HG03175 (cell line): ENCODE results near the gene KDM6B.

Source experiments
- ATAC-seq: cut with Tn5 transposase; IDR thresholded peaks from one replicate; pipeline ENCODE4 v1.9.1; 2021; ENCODE audit warnings: mild to moderate bottlenecking, moderate library complexity; ENCODE audit not compliant: unreplicated experiment

KDM6B gene

GRCh38 chr17:7867881-7868329 is 33.9 kb downstream of the KDM6B start:
- ATAC-seq, result no peak

DNA sequence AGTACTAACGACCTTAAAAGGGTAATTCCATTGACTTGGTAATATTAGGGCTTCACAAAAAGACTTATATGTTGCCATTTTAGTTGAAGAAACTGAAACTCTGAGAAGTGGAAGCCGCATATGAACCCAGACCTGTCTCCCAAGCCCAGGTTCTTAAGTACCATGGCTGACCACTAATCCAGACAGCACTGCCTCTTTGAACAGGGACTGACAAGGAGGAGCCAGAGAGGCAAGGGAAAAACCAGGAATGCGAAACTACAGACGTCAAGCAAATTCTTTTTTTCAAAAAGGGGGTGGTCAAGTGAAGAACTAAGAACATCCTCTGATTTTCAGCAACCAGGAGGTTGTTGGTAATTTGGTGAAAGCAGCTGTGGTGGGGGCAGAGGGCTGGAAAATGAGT is 39.0 kb downstream of the KDM6B start:
- no peak for ATAC-seq

DNA sequence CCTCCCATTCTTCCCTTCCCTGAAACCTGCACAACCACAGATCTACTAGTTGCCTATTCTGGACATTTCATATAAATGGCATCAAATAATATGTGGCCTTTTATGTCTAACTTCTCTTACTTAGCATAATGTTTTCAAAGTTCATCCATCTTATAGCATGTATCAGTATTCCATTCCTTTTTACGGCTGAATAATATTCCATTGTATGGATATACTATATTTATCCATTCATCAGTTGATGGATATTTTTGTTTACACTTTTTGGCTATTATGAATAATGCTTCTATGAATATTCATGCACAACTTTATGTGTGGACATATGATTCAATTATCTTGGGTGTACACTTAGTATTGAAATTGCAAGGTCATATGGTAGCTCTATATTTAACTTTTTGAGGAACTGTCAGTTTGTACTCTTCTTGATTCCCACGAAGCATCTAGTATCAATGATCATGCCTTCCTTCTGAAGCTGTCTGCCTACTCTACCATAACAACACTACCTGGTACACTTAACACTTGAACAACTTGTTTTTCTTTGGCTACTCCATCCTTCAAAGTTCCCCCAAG is 41.9 kb downstream of the KDM6B start:
- no peak for ATAC-seq

DNA sequence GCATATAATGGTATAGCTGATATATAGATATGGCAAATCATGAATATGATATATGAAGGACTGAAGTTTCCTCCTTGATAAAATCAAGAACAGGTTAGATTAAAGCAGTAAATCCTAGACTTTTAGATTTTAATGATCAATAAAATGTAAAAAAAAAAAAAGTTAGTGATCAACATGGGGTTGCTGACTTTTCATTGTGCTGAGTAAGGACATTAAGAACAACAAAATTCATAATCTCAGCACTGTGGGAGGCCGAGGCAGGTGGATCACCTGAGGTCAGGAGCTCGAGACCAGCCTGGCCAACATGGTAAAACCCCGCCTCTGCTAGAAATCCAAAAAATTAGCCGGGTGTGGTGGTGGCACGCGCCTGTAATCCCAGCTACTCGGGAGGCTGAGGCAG is 44.2 kb downstream of the KDM6B start:
- ATAC-seq, result no peak

DNA sequence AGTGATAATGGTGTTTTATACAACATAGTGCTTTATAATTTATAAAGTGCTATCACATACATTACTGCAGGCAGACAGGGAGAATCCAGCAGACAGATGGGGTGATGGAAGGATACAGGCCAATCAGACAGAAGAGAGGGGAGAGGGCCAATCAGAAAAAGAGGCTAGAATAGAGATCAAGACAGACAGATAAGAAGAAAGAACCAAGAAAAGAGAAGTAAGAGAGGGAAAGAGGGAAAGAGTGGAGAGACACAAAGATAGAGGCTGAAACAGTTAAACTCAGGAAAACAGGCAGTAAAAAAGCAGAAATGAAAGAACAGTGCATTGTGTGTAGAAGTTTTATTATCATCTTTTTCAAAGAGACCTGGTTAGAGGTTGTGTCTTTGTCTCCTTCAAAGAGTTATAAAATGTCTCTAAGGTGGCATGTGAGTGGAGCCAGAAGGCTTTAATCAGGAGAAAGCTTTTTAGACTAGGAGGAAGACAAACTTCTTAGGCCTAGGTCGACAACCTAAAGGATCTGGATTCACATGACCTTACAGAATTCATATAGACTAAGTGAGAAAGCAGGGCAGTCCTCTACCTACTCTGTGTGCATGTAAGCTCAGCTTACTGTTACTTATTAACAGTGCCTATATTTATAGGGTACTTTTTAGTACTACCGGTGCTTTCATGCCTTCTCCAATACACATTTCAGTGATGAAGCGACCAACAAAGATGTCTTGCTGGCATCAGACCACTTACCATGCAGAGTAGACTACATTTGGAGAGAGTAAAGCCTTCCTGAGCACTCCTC is 46.3 kb downstream of the KDM6B start:
- no peak for ATAC-seq

DNA sequence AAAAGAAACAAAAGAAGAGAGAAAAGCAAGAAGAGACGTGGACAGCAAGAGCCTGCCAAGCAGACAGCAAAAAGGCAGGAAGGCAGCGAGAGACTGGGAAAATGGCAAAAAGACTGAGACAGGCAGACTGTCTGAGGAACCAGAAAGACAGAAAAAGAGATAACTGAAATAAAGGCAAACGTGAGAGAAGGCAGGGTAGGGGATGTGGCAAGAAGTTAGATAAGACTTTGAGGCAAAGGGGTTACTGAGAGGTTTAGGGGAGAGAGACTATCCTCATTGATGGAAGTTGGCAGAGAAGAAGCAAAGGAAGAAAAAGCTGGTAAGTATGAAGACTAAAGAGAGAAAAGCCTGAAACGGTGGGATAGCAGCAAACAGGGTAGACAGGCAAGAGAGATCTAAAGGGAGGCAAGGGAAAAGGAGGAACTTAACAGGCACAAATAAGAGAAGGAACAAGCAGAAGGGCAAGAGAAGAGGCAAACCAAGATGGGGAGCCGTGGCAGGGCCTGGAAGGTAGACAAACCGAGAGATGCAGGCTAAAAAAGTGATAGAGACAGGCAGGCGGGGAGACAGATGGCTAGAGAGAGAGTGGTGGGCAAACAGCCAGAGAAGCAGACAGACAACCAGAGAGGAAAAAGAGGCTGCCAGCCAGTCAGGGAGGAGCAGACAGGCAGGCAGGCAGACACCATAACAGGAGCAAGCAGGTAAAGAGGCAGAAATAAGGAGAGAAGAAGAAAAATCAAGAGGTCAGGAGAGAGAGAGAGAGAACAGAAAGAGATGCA is 47.4 kb downstream of the KDM6B start:
- no peak for ATAC-seq

DNA sequence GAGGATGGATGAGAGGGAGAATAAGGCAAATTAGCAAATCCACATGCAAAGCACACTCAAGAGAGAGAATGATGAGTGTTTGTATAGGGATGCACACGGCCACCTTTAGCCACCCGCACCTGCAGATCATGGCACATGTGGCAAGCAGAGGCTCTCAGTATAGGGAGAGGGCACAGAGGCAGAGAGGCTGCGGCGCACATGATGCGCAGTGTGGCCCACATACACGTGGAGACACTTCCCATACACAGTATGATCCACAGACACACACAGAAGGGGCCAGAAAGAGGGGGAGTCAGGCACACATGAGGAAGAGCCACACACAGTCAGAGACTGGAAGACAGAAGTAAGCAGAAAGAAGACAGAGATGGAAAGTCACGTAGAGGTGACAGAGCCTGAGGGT is 48.1 kb downstream of the KDM6B start:
- no peak for ATAC-seq

- ATAC-seq, result no peak
Observed at GRCh38 chr17:7882629-7883028, 48.6 kb downstream of the KDM6B start.
